ENCODE results near the gene ABCC8.

DNA sequence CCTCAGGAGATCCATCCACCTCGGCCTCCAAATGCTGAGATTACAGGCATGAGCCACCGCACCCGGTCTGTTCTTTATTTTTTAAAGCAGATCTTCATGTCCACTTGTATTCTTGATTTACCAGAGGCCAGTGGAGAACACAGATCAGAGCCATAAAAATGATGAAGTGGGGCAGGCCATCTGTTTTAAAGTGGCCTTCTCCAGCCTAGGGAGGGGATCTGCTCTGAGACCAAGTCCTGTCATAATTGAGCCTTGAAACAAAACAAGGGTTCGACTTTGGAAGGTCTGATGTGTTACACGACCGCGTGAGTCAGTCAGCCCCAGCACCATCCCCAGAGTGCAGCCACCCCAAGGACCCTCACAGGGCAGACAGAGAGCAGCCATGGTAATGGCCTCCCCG lies 27.5 kb downstream of the ABCC8 start:
- no peak for TF ChIP-seq EZH2 (IDR thresholded peaks at IDR 0.05; ENCODE audit: low read depth, unreplicated experiment)
- TF ChIP-seq, protein P1, sequence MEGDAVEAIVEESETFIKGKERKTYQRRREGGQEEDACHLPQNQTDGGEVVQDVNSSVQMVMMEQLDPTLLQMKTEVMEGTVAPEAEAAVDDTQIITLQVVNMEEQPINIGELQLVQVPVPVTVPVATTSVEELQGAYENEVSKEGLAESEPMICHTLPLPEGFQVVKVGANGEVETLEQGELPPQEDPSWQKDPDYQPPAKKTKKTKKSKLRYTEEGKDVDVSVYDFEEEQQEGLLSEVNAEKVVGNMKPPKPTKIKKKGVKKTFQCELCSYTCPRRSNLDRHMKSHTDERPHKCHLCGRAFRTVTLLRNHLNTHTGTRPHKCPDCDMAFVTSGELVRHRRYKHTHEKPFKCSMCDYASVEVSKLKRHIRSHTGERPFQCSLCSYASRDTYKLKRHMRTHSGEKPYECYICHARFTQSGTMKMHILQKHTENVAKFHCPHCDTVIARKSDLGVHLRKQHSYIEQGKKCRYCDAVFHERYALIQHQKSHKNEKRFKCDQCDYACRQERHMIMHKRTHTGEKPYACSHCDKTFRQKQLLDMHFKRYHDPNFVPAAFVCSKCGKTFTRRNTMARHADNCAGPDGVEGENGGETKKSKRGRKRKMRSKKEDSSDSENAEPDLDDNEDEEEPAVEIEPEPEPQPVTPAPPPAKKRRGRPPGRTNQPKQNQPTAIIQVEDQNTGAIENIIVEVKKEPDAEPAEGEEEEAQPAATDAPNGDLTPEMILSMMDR (conservative IDR thresholded peaks at IDR 0.05; ENCODE audit: low read depth in 2 of 2) = no peak
- no peak for TF ChIP-seq EZH2phosphoT487 (IDR thresholded peaks at IDR 0.05; ENCODE audit: unreplicated experiment)
- no peak for TF ChIP-seq POLR2AphosphoS5 (IDR thresholded peaks at IDR 0.05; ENCODE audit: low read depth)
- TF ChIP-seq STAT1 (IDR thresholded peaks at IDR 0.05; ENCODE audit: unreplicated experiment) = no peak
